Measurements from ENCODE around the gene CD99L2. TPM values are rescaled to one million over a fixed set of nuclear protein-coding genes. Genes with fewer than 3 reads are reported as not detected.

Gene CD99L2
- total RNA-seq, 6 experiments from 2014 or later = 25.5 to 53.6 (median 33.0) TPM

- intact Hi-C loops (cut with DNase I) = no loop called here
Observed at GRCh38 chrX:150913511-150913910, 15.0 kb upstream of the CD99L2 start.

GRCh38 chrX:150907474-150907873, 9.0 kb upstream of the CD99L2 start:
- Histone ChIP-seq H3K36me3 (no peaks in the 10 kb centered on the region), H3K4me1 (no peaks in the 10 kb centered on the region), H3K27me3 (no peaks in the 10 kb centered on the region), H3K27ac (no peak overlapping the region), H3K4me3 (no peak overlapping the region), H3K9me3 (no peaks in the 10 kb centered on the region)
- 68% methylated on average over 4 of the region's 7 CpGs for WGBS (ENCODE audit: insufficient coverage, low coverage, low lambda C conversion rate, missing lambda C conversion rate)
- DNase-seq = no peak
- TF ChIP-seq POLR2A (IDR thresholded peaks at IDR 0.05) (no peak), CTCF (IDR thresholded peaks at IDR 0.05) (no peak)
- intact Hi-C loops (cut with DNase I) = no loop called here
- ATAC-seq = no peak

More at GRCh38 chrX:150913511-150913910, 15.0 kb upstream of the CD99L2 start:
- 88% methylated on average over 1 of the region's 9 CpGs for WGBS (ENCODE audit: insufficient coverage, low coverage, low lambda C conversion rate, missing lambda C conversion rate)
- no peak for TF ChIP-seq CTCF (IDR thresholded peaks at IDR 0.05)
- TF ChIP-seq POLR2A (IDR thresholded peaks at IDR 0.05) = no peak
- DNase-seq (no peak), ATAC-seq (no peak)
- Histone ChIP-seq H3K4me1 (no peaks in the 10 kb centered on the region), H3K27ac (no peak overlapping the region), H3K27me3 (no peaks in the 10 kb centered on the region), H3K9me3 (no peaks in the 10 kb centered on the region), H3K4me3 (no peak overlapping the region), H3K36me3 (no peaks in the 10 kb centered on the region)

- WGBS (ENCODE audit: insufficient coverage, low coverage, low lambda C conversion rate, missing lambda C conversion rate) = 72% methylated on average over 3 of the region's 6 CpGs
- DNase-seq (no peak), ATAC-seq (no peak)
- H3K36me3 ChIP-seq = no peaks in the 10 kb centered on the region
- TF ChIP-seq CTCF (IDR thresholded peaks at IDR 0.05) = no peak
- TF ChIP-seq POLR2A (IDR thresholded peaks at IDR 0.05) = no peak
- intact Hi-C loops (cut with DNase I) = no loop called here
- no peaks in the 10 kb centered on the region for H3K27me3 ChIP-seq
- no peaks in the 10 kb centered on the region for H3K9me3 ChIP-seq
- H3K4me3 ChIP-seq = no peak overlapping the region
- no peaks in the 10 kb centered on the region for H3K4me1 ChIP-seq
- H3K27ac ChIP-seq = no peak overlapping the region
Observed at GRCh38 chrX:150906694-150907093, 8.2 kb upstream of the CD99L2 start.

- Histone ChIP-seq H3K4me3 (no peak overlapping the region), H3K27ac (no peak overlapping the region), H3K36me3 (no peaks in the 10 kb centered on the region), H3K27me3 (no peaks in the 10 kb centered on the region), H3K4me1 (no peaks in the 10 kb centered on the region), H3K9me3 (no peaks in the 10 kb centered on the region)
- DNase-seq (no peak), ATAC-seq (no peak)
- 66% methylated on average over 3 of the region's 3 CpGs for WGBS (ENCODE audit: insufficient coverage, low coverage, low lambda C conversion rate, missing lambda C conversion rate)
- TF ChIP-seq POLR2A (IDR thresholded peaks at IDR 0.05) = no peak
- no peak for TF ChIP-seq CTCF (IDR thresholded peaks at IDR 0.05)
- intact Hi-C loops (cut with DNase I) = no loop called here
Observed at GRCh38 chrX:150905293-150905692, 6.8 kb upstream of the CD99L2 start.

- no peaks in the 10 kb centered on the region for H3K9me3 ChIP-seq
- H3K36me3 ChIP-seq = no peaks in the 10 kb centered on the region
- H3K27me3 ChIP-seq = no peaks in the 10 kb centered on the region
- no peak overlapping the region for H3K27ac ChIP-seq
- no peaks in the 10 kb centered on the region for H3K4me1 ChIP-seq
- DNase-seq (no peak), ATAC-seq (no peak)
- no peak overlapping the region for H3K4me3 ChIP-seq
- intact Hi-C loops (cut with DNase I) = no loop called here
- WGBS (ENCODE audit: insufficient coverage, low coverage, low lambda C conversion rate, missing lambda C conversion rate) = 49% methylated on average over 6 of the region's 6 CpGs
- TF ChIP-seq CTCF (IDR thresholded peaks at IDR 0.05) = no peak
- TF ChIP-seq POLR2A (IDR thresholded peaks at IDR 0.05) = no peak
Observed at GRCh38 chrX:150903110-150903508, 4.6 kb upstream of the CD99L2 start.
